Hepatic stellate cell (primary cell): Measurements from ENCODE around the gene APLNR.
"Not testable (repeated sequence)": the region's sequence is repeated elsewhere in the genome, so short reads cannot be mapped to it uniquely, and the experiment has no call there.

ENCODE experiments used
- DNase-seq: peaks from one replicate; pipeline ENCODE4 v3.0.0; 2011; ENCODE audit warnings: low spot score

Gene APLNR

DNA sequence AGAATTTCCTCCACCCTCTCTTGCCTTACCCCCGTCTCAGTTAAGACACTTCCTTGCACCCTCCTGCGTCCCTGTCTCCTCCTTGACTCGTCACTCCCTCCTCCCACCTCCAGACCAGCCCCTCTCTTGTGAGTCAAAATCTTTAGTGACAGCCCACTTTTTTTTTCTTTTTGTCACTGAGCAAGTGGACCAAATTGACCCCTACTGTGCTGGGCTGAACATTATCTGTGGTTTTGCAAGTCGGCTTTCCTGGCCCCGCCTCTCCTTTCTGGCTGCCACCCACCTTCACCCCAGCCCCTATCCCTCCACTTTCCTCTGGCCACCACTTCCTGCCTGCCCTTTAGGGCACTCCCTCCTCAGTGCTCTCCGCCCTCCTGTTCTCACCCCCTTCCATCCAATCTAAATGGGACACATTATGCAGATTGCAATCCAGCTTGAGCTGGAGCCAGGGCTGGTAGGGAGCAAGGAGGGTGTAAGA, at the start of gene APLNR:
APLNR (minus strand) TSS at position 47 of the 478 bp plus-strand sequence. CDS start 246 bp downstream, outside the sequence.
- no peak for DNase-seq

DNA sequence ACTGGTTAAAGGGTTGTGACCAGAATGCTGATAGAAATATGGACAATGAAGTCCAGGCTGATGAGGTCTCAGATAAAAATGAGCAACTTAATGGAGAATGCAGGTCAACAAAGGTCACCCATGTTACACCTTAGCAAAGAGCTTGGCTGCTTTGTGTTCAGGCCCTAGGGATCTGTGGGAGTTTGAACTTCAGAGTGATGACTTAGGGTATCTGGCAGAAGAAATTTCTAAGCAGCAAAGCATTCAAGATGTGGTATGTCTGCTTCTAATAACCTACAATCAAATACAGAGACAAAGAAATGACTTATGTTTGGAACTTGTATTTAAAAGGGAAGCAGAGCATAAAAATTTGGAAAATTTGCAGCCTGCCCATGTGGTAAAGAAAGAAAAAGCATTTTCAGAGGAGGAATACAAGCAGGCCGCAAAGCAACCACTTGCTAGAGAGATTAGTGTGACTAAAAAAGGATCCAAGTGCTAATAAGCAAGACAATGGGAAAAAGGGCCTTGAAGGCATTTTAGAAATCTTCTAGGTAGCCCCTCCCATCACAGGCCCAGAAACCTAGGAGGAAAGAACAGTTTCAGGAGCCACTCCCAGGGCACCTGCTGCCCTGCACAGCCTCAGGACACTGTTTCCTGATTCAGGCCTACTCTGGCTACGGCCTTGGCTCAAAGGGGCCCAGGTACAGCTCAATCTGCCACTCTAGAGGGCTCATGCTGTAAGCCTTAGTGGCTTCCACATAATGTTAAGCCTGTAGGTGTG, 46.4 kb upstream of the APLNR start:
- DNase-seq = no peak

GRCh38 chr11:57281546-57281945, 44.5 kb upstream of the APLNR start:
- not testable (repeated sequence) for DNase-seq

DNA sequence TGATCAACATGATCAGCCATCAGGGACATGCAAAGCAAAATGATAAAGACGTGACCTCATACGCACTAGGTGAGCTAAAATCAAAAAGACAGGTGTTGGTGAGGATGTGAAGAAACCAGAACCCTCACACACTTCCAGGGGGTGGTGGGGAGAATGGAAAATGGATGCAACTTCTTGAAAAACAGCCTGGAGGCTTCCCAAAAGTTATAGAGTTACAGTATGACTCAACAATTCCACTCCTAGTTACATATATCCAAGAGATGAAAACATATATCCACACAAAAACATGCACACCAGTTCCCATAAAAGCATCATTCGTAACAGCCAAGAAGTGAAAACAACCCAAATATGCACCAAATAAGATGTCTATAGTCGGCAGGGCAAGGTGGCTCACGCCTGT, 42.1 kb upstream of the APLNR start:
- no peak for DNase-seq

DNA sequence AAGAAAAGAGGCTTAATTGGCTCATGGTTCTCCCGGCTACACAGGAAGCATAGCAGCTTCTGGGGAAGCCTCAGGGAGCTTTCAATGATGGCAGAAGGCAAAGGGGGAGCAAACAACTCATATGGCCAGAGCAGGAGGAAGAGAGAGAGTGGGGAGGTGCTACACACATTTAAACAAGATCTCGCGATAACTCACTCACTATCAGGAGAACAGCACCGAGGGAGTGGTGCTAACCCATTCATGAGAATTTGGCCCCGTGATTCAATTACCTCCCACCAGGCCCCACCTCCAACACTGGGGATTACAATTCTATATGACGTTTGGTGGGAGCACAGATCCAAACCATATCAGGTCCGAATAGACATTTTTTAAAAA, 41.7 kb upstream of the APLNR start:
- DNase-seq = no peak

DNA sequence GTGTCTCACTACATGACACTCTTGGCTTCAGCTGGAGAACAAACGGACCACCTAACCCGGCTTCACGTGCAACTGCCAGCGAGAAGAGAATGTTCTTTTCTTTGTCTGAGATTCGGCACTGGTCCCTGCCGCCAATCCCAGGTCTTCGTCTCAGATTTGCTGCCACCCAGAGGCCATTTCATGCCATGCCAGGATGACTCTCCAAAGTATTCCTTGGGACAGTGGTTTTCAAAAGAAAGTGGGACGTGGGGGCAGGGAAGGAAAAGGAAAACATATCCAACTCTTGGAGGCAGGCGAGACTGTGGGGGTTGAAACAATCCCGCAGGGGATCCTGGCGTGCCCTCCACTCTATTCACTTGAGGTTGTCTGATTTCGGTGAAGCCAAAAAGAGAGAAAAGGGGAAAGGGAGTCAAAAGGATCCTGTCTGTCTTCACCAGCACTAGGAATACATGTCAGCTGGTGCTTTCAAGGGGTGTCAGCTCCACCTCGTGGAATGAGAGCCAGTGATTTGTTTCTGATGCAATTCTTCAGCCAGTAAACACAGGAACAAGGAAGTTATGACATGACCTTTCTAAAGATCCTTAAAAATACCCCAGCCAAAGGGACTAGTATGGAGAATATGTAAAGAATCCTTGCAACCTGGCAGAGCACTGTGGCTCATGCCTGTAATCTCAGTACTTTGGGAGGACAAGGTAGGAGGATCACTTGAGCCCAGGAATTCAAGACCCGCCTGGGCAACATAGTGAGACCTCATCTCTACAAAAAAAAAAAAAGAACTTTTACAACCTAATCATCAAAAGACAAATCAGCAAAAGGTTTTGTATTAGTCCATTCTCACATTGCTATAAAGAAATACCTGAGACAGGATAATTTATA, 41.0 kb upstream of the APLNR start:
- DNase-seq = peak; percentile 57

- no peak for DNase-seq
Observed at GRCh38 chr11:57276971-57277675, 40.1 kb upstream of the APLNR start.

GRCh38 chr11:57276169-57276970, 39.3 kb upstream of the APLNR start:
- DNase-seq = no peak

DNA sequence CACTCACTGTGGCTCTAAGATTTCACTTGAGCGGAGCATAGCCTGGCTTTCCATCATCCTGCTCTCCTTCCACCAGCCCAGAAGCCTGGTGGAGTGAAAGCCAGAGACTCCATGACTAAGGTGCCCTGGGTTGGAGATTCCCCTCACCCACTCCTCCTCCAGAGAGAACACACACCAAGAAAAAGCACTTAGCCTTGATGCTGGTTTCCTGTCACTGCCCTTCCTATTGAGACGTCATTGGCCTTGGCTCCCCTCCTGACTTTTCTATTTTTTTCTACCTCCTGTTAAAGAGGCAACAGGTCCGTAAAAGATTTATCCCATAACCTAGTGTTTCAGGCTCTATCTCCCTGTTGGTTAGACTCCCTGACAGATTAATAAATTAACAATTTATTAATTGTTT, 38.5 kb upstream of the APLNR start:
- no peak for DNase-seq

DNA sequence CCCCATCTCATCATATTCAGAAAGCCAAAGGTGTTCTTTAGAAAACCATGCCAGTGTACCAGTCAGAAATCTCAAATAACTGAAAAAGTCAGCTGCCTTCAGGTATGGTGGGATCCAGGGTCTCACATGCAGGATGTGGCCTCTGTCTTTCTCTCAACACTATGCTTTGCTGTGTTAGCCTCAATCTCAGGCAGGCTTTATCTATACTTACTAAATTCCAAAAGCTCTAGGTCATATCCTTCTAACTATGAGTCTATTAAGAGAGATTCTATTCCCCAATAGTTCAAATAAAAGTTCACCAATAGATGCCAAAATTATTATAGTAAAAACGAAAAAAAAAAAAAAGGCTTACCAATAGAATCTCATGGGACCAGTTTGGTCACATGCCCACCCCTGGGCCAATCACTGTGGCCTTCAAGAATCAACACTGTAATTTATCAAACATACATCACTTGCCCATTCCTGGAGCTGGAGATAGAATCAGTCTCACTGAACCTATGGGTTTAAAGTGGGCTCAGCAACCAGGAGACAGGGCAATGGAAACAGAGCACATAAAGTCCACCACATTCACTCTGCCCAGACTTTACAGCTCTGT, 38.0 kb upstream of the APLNR start:
- DNase-seq = no peak

DNA sequence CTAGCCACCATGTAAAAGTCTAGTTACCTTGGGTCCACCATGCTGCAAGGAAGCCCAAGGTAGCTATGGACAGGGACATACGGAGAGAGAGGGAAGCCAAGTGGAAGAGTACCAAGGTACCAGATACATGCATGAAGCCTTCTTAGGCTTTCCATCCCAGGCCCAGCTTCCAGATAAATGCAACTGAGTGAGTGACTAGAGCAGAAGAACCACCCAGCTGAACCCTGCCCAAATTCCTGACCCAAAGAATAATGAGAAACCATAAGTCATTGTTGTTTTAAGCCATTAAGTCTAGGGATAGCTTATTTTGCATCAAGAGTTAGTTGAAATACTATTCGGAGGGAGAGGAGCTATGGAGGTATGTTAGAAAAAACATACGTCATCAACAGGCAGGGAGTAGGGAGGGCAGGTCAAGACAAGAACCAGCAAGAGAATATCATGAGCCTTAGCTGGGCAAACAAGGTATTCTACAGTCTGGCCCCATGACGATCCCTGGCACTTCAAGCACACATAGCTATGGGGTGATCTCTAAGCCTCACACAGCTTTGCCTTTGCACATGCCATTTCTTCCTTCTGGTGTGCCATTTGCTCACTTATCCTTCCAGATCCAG, 36.5 kb upstream of the APLNR start:
- no peak for DNase-seq

DNA sequence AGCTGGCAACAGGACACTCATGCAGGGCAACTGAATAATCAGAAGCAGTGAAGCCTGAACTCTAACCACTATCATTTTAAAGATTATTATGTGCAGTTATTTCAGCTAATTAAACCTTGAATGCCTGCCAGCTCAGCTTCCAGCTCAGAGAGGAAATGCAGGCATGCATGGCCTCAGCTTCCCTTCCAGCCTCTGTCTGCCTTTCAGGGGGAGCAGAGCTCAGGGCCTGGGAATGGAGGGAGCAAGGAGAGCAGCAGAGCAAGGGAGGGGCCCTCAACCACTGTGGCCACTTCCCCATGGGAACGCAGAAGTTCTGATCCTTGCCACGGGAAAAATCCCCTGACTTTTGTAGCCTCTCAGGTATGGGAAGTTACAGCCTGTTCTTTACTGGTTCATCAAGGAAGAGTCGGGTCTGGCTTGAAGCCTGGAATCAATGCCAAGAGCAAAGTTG, 32.5 kb upstream of the APLNR start:
- no peak for DNase-seq

DNA sequence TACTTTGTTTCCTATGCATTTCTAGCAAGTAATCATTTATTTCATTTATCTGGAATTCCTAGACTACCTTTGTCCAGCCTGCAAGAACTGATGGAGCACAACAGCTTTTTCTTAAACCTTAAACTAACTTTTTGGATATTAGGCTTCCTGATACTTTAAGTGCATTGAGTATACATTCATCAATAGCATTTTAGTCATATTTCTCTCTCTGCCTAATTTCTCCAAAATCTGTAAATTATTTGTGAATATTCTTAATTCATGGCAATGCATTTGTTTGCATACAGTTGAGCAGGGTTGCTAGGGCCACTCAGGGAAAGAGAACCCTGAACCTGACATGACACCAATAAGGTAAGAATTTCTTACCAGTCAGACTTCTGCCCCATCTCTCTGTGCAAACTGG, 29.1 kb upstream of the APLNR start:
- no peak for DNase-seq

- DNase-seq = no peak
Observed at GRCh38 chr11:57263351-57263750, 26.3 kb upstream of the APLNR start.

GRCh38 chr11:57262157-57262556, 25.1 kb upstream of the APLNR start:
- DNase-seq = no peak

DNA sequence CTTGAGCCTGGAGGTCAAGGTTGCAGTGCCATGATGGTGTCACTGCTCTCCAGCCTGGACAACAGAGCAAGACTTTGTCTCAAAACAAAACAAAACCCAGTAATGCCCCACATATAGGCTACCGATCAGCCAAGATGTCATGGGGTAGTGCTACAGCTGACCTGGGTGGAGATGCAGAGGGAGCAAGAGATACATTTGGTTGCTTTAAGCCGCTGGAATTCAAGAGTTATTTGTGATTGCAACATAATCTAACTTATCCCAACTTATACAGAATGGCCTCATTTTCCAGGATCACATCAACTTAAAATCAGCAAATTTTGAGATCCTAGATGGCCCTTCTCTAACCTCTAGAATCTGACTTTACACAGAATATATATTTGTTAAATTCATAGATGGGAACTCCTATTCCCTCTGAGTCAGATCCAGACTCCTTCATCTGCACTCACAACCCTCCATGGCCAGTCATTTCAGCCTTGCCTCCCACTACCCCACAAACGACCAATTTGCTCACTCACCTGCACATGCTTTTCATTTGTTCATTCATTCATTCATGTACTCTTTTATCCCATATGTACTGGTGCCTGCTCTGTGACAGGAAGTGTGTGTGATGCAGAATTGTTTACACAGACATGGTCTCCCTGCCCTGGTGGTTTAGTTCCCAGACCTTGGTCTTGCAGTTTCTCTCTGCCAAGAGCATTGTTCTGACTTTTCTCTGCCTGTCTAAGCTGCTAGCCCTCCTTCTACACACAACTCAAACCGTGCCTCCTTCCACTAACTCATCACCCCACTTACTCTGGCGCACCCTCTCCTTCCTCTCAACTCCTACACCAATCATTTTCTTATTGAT, 24.1 kb upstream of the APLNR start:
- DNase-seq = no peak

- no peak for DNase-seq
Observed at GRCh38 chr11:57256119-57256518, 19.1 kb upstream of the APLNR start.

- DNase-seq = peak; percentile 45
Observed at GRCh38 chr11:57255618-57256017, 18.6 kb upstream of the APLNR start.

GRCh38 chr11:57254631-57255030, 17.6 kb upstream of the APLNR start:
- DNase-seq = no peak
